Heart right ventricle (tissue), 16 donors: ENCODE results near the gene UNC5C. TPM values are rescaled to one million over a fixed set of nuclear protein-coding genes. Genes with fewer than 3 reads are reported as not detected.
"Not testable (repeated sequence)": the region's sequence is repeated elsewhere in the genome, so short reads cannot be mapped to it uniquely, and the experiment has no call there.

Source experiments
- ATAC-seq, 8 donors: fragments of 200-7000 bp; cut with Tn5 transposase; one replicate each; pipeline ENCODE4 v1.9.1; 2020; ENCODE audit warnings: mild to moderate bottlenecking in 8 of 8, moderate library complexity in 8 of 8, moderate number of reproducible peaks in 1 of 8
- DNase-seq, 2 donors: peaks; one replicate each; pipeline ENCODE4 v3.0.0-alpha.2; 2020
- H3K27ac ChIP-seq, 10 donors: fragments of 200-600 bp; sonication (generic) in 2 of 10; one replicate each; pipeline versions ENCODE4 v1.5.0 to v1.8.0; 2020 to 2022; ENCODE audit warnings: mild to moderate bottlenecking in 3 of 10
- H3K27me3 ChIP-seq, 7 donors: fragments of 200-600 bp; one replicate each; pipeline ENCODE4 v1.8.0; 2021 to 2022; ENCODE audit warnings: mild to moderate bottlenecking in 2 of 7
- H3K36me3 ChIP-seq, 9 donors: fragments of 200-600 bp; sonication (generic) in 1 of 9; one replicate each; pipeline versions ENCODE4 v1.5.0 to v1.8.0; 2020 to 2022; ENCODE audit warnings: mild to moderate bottlenecking in 2 of 9
- H3K4me1 ChIP-seq, 9 donors: fragments of 200-600 bp; sonication (generic) in 1 of 9; one replicate each; pipeline versions ENCODE4 v1.5.0 to v1.8.0; 2020 to 2022; ENCODE audit warnings: mild to moderate bottlenecking in 4 of 9
- H3K4me3 ChIP-seq, 10 donors: fragments of 200-600 bp; sonication (generic) in 2 of 10; one replicate each; pipeline versions ENCODE4 v1.5.0 to v1.8.0; 2020 to 2022; ENCODE audit warnings: mild to moderate bottlenecking in 7 of 10, moderate library complexity in 2 of 10
- H3K9me3 ChIP-seq, 11 donors: fragments of 200-600 bp in 10 of 11; sonication (generic) in 2 of 11; one replicate each; pipeline versions ENCODE4 v1.5.0 to v1.8.0; 2013 to 2022; ENCODE audit warnings: mild to moderate bottlenecking in 2 of 11, control low read depth in 1 of 11, moderate library complexity in 1 of 11
- CTCF ChIP-seq, 9 donors: fragments of 200-600 bp; sonication (generic) in 2 of 9; IDR thresholded peaks; one replicate each; pipeline versions ENCODE4 v1.5.0 to v1.8.0; 2021 to 2022; ENCODE audit warnings: antibody characterized with exemption in 9 of 9, mild to moderate bottlenecking in 5 of 9, moderate library complexity in 1 of 9
- WGBS, 2 donors: extraction: QIAGEN DNeasy Blood & Tissue Kit; methylation state at CpG; one replicate each; pipeline ENCODE4 v1.1.7; 2013; ENCODE audit warnings: inconsistent platforms in 1 of 2; 5-methylcytosine and 5-hydroxymethylcytosine counted together
- intact Hi-C, 10 donors: fragments of 100-400 bp; cut with DNase I; formaldehyde crosslinking; loops; one replicate each; pipeline versions ENCODE4 v1.11.1 to v1.14.2; 2022
- polyA plus RNA-seq, 2 donors: library from polyadenylated mRNA; stranded (reverse); fragments of 200-250 nt; gene quantifications; one replicate each; pipeline ENCODE4 v1.2.3, GENCODE V29; 2013
- total RNA-seq, 10 donors: library from RNA; stranded (reverse); fragmentation: NEBNext Ultra II Directional in 3 of 10; extraction: Animal tissue kit (Norgen Biotek cat#: 25700) in 3 of 10; gene quantifications; one replicate each; pipeline versions ENCODE4 v1.2.1 to v1.2.4, GENCODE V29; 2021 to 2023
- donor health status: Arrhythmogenic right ventricular cardiomyopathy.
- donor health status: ischemic (EF 13 %, LVEDD 7.1; RV severe dilation, severe dysfunction).
- donor health status: healthy with polysubstance abuse.
- donor health status: DM: no; HTN: yes; CAD: no.
- donor health status: DM: no; HTN: no; CAD: no.
- donor health status: ischemic (EF 25% LVEDD 6.9; RV normal size, moderate dysfunction).
- donor health status: ischemic (EF 25% LVEDD 5.7; RV mildly dilated, moderate dysfunction).
- donor health status: healthy.
- donor health status: DM: yes; HTN: yes; CAD: no.
- donor health status: Ischemic cardiomyopathy.
- donor health status: ischemic (EF 35%, LVEDD 5.7; RV mildly dilated, moderate dysfunction).
- donor health status: nonischemic (EF 11% LVEDD 7.7; RV severe dilation, severe dysfunction).
- donor health status: DM: yes; HTN: yes; CAD: no.
- donor health status: PGD.
- donor health status: ischemic (EF 29% LVEDD 5.4; RV normal size, mild dysfunction).
- donor health status: nonischemic (EF 23%, LVEDD 6.1; RV moderate dilation, normal function).

UNC5C gene
- total and polyA plus RNA-seq, 12 donors = 0.44 to 3.2 (median 1.5) TPM

GRCh38 chr4:95181996-95182306 is 366.8 kb downstream of the UNC5C start:
- Histone ChIP-seq H3K36me3 (no peaks in the 10 kb centered on the region), H3K4me1 (no peaks in the 10 kb centered on the region), H3K9me3 (peaks cover 0 to 6% (median 0%) of the 10 kb centered on the region in 11 donors), H3K4me3 (no peak overlapping the region), H3K27ac (no peak overlapping the region), H3K27me3 (peaks cover 0 to 6% (median 0%) of the 10 kb centered on the region in 7 donors)
- ATAC-seq = no peak
- no peak for DNase-seq
- WGBS, 2 donors = 32 to 47% methylated on average over 2 of the region's 2 CpGs
- TF ChIP-seq CTCF (IDR thresholded peaks at IDR 0.05) = no peak
- intact Hi-C loops = no loop called here

GRCh38 chr4:95181243-95181995 is 367.4 kb downstream of the UNC5C start:
- ATAC-seq (no peak), DNase-seq (no peak)
- Histone ChIP-seq H3K4me3 (no peak overlapping the region), H3K4me1 (no peaks in the 10 kb centered on the region), H3K27ac (no peak overlapping the region), H3K27me3 (peaks cover 0 to 6% (median 0%) of the 10 kb centered on the region in 7 donors), H3K9me3 (peaks cover 0 to 7% (median 0%) of the 10 kb centered on the region in 11 donors), H3K36me3 (no peaks in the 10 kb centered on the region)
- 60 to 61% methylated on average over 18 of the region's 18 CpGs for WGBS, 2 donors
- intact Hi-C loops = no loop called here
- no peak for TF ChIP-seq CTCF (IDR thresholded peaks at IDR 0.05)

GRCh38 chr4:95180531-95181242 is 368.1 kb downstream of the UNC5C start:
- no peak for ATAC-seq
- Histone ChIP-seq H3K4me1 (no peaks in the 10 kb centered on the region), H3K9me3 (peaks cover 0 to 7% (median 0%) of the 10 kb centered on the region in 11 donors), H3K27me3 (peaks cover 0 to 6% (median 0%) of the 10 kb centered on the region in 7 donors), H3K4me3 (no peak overlapping the region), H3K36me3 (no peaks in the 10 kb centered on the region), H3K27ac (no peak overlapping the region)
- 64 to 68% methylated on average over 10 of the region's 10 CpGs for WGBS, 2 donors
- no peak for DNase-seq
- TF ChIP-seq CTCF (IDR thresholded peaks at IDR 0.05) = no peak
- intact Hi-C loops = no loop called here

- Histone ChIP-seq H3K27ac (no peak overlapping the region), H3K36me3 (no peaks in the 10 kb centered on the region), H3K27me3 (peaks cover 0 to 6% (median 0%) of the 10 kb centered on the region in 7 donors), H3K9me3 (peaks cover 0 to 7% (median 0%) of the 10 kb centered on the region in 11 donors), H3K4me1 (no peaks in the 10 kb centered on the region), H3K4me3 (no peak overlapping the region)
- 84 to 85% methylated on average over 2 of the region's 2 CpGs for WGBS, 2 donors
- intact Hi-C loops = no loop called here
- no peak for TF ChIP-seq CTCF (IDR thresholded peaks at IDR 0.05)
- DNase-seq = no peak
- ATAC-seq = no peak
Measured at GRCh38 chr4:95178938-95179337, 369.8 kb downstream of the UNC5C start.

GRCh38 chr4:95171377-95171776 is 377.4 kb downstream of the UNC5C start:
- H3K27me3 ChIP-seq, H3K36me3 ChIP-seq, H3K9me3 ChIP-seq, H3K27ac ChIP-seq, DNase-seq, H3K4me3 ChIP-seq, intact Hi-C loops, ATAC-seq, H3K4me1 ChIP-seq: not testable (repeated sequence)
- 96 to 98% methylated on average over 1 of the region's 3 CpGs for WGBS, 2 donors
